GM12865 (cell line): ENCODE measurements around the gene IGFL2.
"Not testable (repeated sequence)": the region's sequence is repeated elsewhere in the genome, so short reads cannot be mapped to it uniquely, and the experiment has no call there.

ENCODE experiments used
- DNase-seq: peaks from one replicate; pipeline ENCODE4 v3.0.0; 2010; ENCODE audit warnings: low read depth
- H3K4me3 ChIP-seq: 2 replicates; pipeline ENCODE4 v1.5.1; 2011; ENCODE audit warnings: mild to moderate bottlenecking, low read depth, low read length, control low read depth
- CTCF ChIP-seq: IDR thresholded peaks from 2 replicates; pipeline ENCODE4 v1.5.1; 2011; ENCODE audit warnings: low read length, control low read depth, low read depth, inconsistent platforms; ENCODE audit not compliant: insufficient read depth; ENCODE audit errors: missing control alignments

IGFL2 gene

GRCh38 chr19:46147791-46148288 is at the start of gene IGFL2:
Gene IGFL2, plus strand, starts transcription at chr19:46148238. Its CDS starts 41 bp downstream, at chr19:46148279.
- no peak for TF ChIP-seq CTCF
- no peak within 1 kb of the TSS for H3K4me3 ChIP-seq
- DNase-seq = no peak

- no peak for TF ChIP-seq CTCF
- H3K4me3 ChIP-seq = no peak overlapping the region
- DNase-seq = no peak
These were observed 47.7 kb upstream of the IGFL2 start for GRCh38 chr19:46100344-46100743.

GRCh38 chr19:46101293-46101692 is 46.7 kb upstream of the IGFL2 start:
- H3K4me3 ChIP-seq = no peak overlapping the region
- no peak for TF ChIP-seq CTCF
- DNase-seq = no peak

- DNase-seq, H3K4me3 ChIP-seq: not testable (repeated sequence)
These were observed 45.7 kb upstream of the IGFL2 start for GRCh38 chr19:46102333-46102732.

- no peak for TF ChIP-seq CTCF
- H3K4me3 ChIP-seq = no peak overlapping the region
- DNase-seq = no peak
These were observed 40.7 kb upstream of the IGFL2 start for GRCh38 chr19:46107371-46107770.

- no peak overlapping the region for H3K4me3 ChIP-seq
- TF ChIP-seq CTCF = no peak
- DNase-seq = no peak
These were observed 38.2 kb upstream of the IGFL2 start for GRCh38 chr19:46109876-46110275.

GRCh38 chr19:46111376-46111775 is 36.7 kb upstream of the IGFL2 start:
- TF ChIP-seq CTCF = no peak
- H3K4me3 ChIP-seq = no peak overlapping the region

More at GRCh38 chr19:46111376-46111775, 36.7 kb upstream of the IGFL2 start:
- DNase-seq = no peak
